Activated B cell treated with CpG ODN at 0.5 μM for 24 hours (primary cell): ENCODE results near the gene SEC14L5. TPM values are rescaled to one million over a fixed set of nuclear protein-coding genes. Genes with fewer than 3 reads are reported as not detected.

ENCODE experiments used
- ATAC-seq: fragments of 200-7000 bp; cut with Tn5 transposase; one replicate; pipeline ENCODE4 v1.10.0; 2021; ENCODE audit warnings: low read depth, mild to moderate bottlenecking, moderate library complexity
- CTCF ChIA-PET: fragments of 350-600 bp; sonication (Branson Sonifier 250); formaldehyde crosslinking; loops from one replicate; lab custom pipeline; 2021; ENCODE audit warnings: antibody characterized with exemption; lab: Charles Lee
- POLR2A ChIA-PET: fragments of 350-600 bp; sonication (Branson Sonifier 250); formaldehyde crosslinking; loops from one replicate; lab custom pipeline; 2021; ENCODE audit warnings: antibody characterized with exemption; lab: Charles Lee
- DNase-seq: peaks from one replicate; pipeline ENCODE4 v3.0.0; 2022
- H3K27ac Mint-ChIP-seq: one replicate; pipeline ENCODE4 v1.8.0; 2020; ENCODE audit warnings: mixed read lengths
- H3K27me3 Mint-ChIP-seq: one replicate; pipeline ENCODE4 v1.8.0; 2021; ENCODE audit warnings: mixed read lengths
- H3K36me3 Mint-ChIP-seq: one replicate; pipeline ENCODE4 v1.8.0; 2021; ENCODE audit warnings: low read depth, mixed read lengths
- H3K4me1 Mint-ChIP-seq: one replicate; pipeline ENCODE4 v1.8.0; 2021; ENCODE audit warnings: mixed read lengths
- H3K4me3 Mint-ChIP-seq: one replicate; pipeline ENCODE4 v1.8.0; 2020; ENCODE audit warnings: mild to moderate bottlenecking, mixed read lengths
- H3K9me3 Mint-ChIP-seq: one replicate; pipeline ENCODE4 v1.8.0; 2020; ENCODE audit warnings: mixed read lengths
- intact Hi-C: fragments of 100-400 bp; cut with micrococcal nuclease; formaldehyde crosslinking; loops from one replicate; pipeline ENCODE4 v1.15.1; 2024
- total RNA-seq: library from RNA; stranded (reverse); gene quantifications from 2 replicates; pipeline ENCODE4 v1.2.3, GENCODE V29; 2022
- TF ChIP-seq, protein P1 (sequence below): fragments of 200-600 bp; IDR thresholded peaks from one replicate; pipeline ENCODE4 v1.8.0; 2022; ENCODE audit warnings: antibody characterized with exemption, mild to moderate bottlenecking

SEC14L5 gene
- total RNA-seq, 1 donor from 2014 or later, result not detected

DNA sequence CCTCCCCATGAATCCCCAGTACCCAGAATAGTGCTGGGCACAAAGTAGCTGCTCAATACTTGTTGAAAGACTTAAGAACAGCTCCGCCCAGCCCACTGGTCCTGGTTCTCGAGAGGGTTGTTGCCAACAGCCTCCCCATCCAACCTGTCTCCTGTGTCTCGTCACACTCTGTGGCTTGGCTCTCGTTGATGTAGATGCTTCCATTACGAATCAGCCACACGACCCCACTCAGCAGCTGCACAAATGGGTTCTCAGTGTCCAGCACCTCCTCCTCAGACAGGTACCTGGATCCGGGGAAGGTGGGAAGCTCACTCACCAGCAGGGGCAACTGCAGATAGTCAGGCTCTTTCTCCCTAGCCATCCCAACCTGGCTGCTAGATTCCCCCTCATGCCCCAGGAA is 73.5 kb downstream of the SEC14L5 start:
- DNase-seq (no peak), ATAC-seq (no peak)
- intact Hi-C loops, result loop anchor here (5.0 kb wide), 2 partner anchors 54 to 524 kb away; no protein-coding TSS in a partner anchor
- peaks cover 18% of the 10 kb centered on the region for H3K4me1 Mint-ChIP-seq
- POLR2A ChIA-PET, result interaction anchor here (0.7 kb wide), 1 partner anchor 13 kb away, joined by 10 read pairs; no protein-coding TSS in a partner anchor
- CTCF ChIA-PET, result no interaction called here
- TF ChIP-seq, protein P1, sequence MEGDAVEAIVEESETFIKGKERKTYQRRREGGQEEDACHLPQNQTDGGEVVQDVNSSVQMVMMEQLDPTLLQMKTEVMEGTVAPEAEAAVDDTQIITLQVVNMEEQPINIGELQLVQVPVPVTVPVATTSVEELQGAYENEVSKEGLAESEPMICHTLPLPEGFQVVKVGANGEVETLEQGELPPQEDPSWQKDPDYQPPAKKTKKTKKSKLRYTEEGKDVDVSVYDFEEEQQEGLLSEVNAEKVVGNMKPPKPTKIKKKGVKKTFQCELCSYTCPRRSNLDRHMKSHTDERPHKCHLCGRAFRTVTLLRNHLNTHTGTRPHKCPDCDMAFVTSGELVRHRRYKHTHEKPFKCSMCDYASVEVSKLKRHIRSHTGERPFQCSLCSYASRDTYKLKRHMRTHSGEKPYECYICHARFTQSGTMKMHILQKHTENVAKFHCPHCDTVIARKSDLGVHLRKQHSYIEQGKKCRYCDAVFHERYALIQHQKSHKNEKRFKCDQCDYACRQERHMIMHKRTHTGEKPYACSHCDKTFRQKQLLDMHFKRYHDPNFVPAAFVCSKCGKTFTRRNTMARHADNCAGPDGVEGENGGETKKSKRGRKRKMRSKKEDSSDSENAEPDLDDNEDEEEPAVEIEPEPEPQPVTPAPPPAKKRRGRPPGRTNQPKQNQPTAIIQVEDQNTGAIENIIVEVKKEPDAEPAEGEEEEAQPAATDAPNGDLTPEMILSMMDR, result no peak
- H3K4me3 Mint-ChIP-seq, result peak overlapping the region; percentile 56
- H3K27me3 Mint-ChIP-seq, result no peaks in the 10 kb centered on the region
- H3K27ac Mint-ChIP-seq, result no peak overlapping the region
- no peaks in the 10 kb centered on the region for H3K9me3 Mint-ChIP-seq
- peaks cover 29% of the 10 kb centered on the region for H3K36me3 Mint-ChIP-seq

DNA sequence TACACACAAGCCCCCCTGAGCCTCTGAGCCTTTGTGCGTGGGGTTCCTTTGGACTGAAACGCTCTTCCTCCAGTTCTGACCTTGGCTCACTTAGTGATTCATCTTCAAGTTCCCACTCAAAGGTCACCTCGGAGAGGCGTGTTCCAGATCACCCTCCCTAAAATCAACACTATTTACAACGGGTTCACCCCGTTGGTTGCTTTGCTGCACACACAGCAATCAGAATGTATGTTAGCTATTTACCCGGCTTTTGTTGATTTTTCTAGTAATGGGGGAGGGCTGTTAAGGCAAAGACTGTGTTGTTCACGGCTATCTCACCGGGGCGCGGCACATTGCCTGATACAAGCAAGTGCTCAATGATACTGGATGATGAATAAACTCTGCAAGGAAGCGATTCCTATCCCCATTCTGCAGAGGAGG is 74.6 kb downstream of the SEC14L5 start:
- no peak for ATAC-seq
- CTCF ChIA-PET, result no interaction called here
- TF ChIP-seq, protein P1, result no peak
- Mint-ChIP-seq H3K4me1 (peaks cover 18% of the 10 kb centered on the region), H3K4me3 (peak overlapping the region; percentile 87), H3K36me3 (peaks cover 22% of the 10 kb centered on the region), H3K27me3 (no peaks in the 10 kb centered on the region), H3K27ac (peak overlapping the region; percentile 57), H3K9me3 (no peaks in the 10 kb centered on the region)
- intact Hi-C loops, result loop anchor here (1.0 to 5.0 kb wide), 6 partner anchors 39 to 525 kb away; partner anchors contain the start of genes ALG1, ANKS3, DNAAF8 and EEF2KMT
- POLR2A ChIA-PET, result interaction anchor here (0.7 to 2.3 kb wide), 2 partner anchors 8 to 39 kb away, joined by 3 to 19 read pairs; partner anchors contain the start of gene ALG1
- DNase-seq, result no peak

DNA sequence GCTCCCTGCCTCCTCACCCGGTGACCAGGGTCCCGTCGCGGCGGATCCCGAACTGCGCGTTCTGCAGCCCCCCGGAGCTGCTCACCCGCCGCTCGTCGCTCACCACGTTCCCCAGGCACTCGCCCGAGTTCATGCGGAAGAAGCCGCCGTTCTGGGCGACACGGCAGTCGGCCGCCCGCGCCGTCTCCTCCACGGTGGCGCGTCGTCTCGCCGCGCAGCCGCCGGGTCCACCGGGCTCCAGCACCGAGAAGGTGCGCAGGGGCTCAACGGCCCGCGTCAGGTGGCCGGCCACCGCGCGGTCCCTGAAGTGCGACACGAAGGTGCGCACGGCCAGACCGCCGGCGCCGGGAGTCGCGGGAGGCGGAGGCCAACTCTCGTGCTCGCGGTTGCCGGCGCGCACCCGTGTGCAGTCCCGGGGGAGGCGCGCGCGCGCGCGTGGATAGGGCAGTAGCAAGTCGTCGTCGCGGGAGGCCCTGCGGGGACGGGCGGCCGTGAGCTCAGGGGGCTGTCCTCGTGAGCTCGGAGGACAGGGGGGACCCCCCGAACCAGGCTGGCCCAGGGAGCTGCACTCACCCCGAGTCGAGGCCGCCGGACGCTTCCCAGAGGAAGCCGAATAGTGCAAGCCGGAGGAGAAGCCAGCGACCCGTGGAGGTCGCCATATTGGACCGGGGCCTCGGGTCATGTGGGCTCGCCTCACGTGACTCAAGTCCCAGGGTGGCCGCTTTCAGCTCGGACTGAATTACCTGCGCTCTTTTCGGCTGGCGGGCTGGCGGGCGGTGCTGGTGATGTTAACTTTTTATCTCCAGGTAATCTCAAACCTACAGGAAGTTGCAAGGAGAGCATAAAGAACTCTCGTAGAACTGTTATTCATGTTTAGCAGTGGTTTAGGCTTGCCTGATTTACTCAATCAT is 75.4 kb downstream of the SEC14L5 start, which contains the start of gene NAGPA:
NAGPA (minus strand) TSS at position 680 of the 911 bp plus-strand sequence; CDS start at position 659, 21 bp downstream.
- no peaks in the 10 kb centered on the region for H3K9me3 Mint-ChIP-seq
- ChIA-PET POLR2A (interaction anchor here (0.7 to 2.3 kb wide), 9 partner anchors 9 to 537 kb away, joined by 3 to 19 read pairs (median 3); partner anchors contain the start of gene ALG1), CTCF (interaction anchor here (1.0 kb wide), 1 partner anchor 9 kb away, joined by 3 read pairs; no protein-coding TSS in a partner anchor)
- intact Hi-C loops, result loop anchor here (1.0 to 5.0 kb wide), 6 partner anchors 38 to 526 kb away; partner anchors contain the start of genes ALG1, ANKS3, DNAAF8 and EEF2KMT
- H3K27ac Mint-ChIP-seq, result peak within 1 kb of the TSS; percentile 91
- DNase-seq, result peak; percentile 82
- H3K36me3 Mint-ChIP-seq, result peaks cover 18% of the 10 kb centered on the region
- peak within 1 kb of the TSS; percentile 87 for H3K4me3 Mint-ChIP-seq
- ATAC-seq, result peak; percentile 87
- no peaks in the 10 kb centered on the region for H3K27me3 Mint-ChIP-seq
- TF ChIP-seq, protein P1, result no peak
- H3K4me1 Mint-ChIP-seq, result peaks cover 18% of the 10 kb centered on the region

DNA sequence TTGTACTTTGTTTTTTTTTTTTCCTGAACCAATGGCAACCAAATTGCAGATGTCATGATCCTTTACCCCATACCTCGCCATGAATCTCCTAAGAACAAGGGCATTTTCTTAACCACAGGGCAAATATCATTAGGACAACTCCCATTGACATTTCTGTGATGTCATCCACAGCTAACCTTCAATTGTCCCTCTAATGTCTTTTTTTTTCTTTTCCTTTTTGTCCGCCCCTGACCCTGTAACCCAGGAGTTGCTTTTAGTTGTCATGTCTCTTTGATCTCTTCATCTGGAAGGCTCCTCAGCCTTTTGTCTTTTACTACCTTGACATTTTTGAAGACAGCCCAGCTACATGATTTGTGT is 76.0 kb downstream of the SEC14L5 start:
- ATAC-seq (no peak), DNase-seq (no peak)
- Mint-ChIP-seq H3K36me3 (peaks cover 13% of the 10 kb centered on the region), H3K9me3 (no peaks in the 10 kb centered on the region), H3K27me3 (no peaks in the 10 kb centered on the region), H3K4me1 (peaks cover 18% of the 10 kb centered on the region), H3K4me3 (peak overlapping the region; percentile 87), H3K27ac (peak overlapping the region; percentile 91)
- POLR2A ChIA-PET, result interaction anchor here (0.7 to 2.3 kb wide), 8 partner anchors 9 to 537 kb away, joined by 3 to 19 read pairs (median 4); partner anchors contain the start of gene ALG1
- CTCF ChIA-PET, result interaction anchor here (1.0 kb wide), 1 partner anchor 10 kb away, joined by 3 read pairs; no protein-coding TSS in a partner anchor
- TF ChIP-seq, protein P1, result no peak
- intact Hi-C loops, result loop anchor here (5.0 kb wide), 2 partner anchors 57 to 527 kb away; no protein-coding TSS in a partner anchor
